D341Med (cell line): Measurements from ENCODE around the gene MALRD1.

Experiments used
- DNase-seq: peaks from one replicate; pipeline ENCODE4 v3.0.0; 2012; ENCODE audit warnings: low spot score

MALRD1 gene

DNA sequence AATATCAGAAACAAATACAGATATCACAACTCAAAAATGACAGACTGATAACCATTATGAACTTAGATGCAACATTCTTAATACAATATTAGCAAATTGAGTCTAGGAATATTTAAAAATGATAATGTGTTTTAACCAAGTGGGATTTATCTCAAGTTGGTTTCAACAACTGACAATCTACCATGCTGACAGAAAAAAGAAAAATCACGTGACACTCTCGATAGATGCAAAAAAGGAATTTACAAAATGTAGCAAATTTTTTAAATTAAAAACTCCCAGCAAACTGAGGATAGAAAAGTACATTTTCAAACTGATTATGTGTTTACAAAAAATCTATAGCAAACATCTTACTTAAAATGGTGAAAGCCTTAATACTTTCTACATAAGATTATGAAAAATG is 177.4 kb downstream of the MALRD1 start:
- no peak for DNase-seq

DNA sequence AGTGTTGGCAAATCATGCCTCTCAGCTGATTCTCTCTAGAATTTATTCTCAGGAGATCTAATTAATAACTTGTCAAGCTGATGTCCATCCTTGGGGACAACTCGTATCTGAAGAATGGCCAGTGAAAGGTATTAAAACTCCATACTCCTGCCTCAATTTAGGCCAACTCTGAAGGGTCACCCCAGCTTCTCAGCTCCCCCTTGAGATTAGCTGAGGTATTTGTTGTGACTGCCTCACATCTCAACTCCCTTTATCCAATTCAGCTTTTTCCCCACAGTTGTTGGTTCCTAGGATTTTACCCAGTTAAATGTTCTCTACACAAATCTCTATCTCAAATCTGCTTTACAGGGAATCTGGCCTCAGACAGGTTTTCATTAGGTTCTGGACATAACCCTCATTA is 182.4 kb downstream of the MALRD1 start:
- no peak for DNase-seq

DNA sequence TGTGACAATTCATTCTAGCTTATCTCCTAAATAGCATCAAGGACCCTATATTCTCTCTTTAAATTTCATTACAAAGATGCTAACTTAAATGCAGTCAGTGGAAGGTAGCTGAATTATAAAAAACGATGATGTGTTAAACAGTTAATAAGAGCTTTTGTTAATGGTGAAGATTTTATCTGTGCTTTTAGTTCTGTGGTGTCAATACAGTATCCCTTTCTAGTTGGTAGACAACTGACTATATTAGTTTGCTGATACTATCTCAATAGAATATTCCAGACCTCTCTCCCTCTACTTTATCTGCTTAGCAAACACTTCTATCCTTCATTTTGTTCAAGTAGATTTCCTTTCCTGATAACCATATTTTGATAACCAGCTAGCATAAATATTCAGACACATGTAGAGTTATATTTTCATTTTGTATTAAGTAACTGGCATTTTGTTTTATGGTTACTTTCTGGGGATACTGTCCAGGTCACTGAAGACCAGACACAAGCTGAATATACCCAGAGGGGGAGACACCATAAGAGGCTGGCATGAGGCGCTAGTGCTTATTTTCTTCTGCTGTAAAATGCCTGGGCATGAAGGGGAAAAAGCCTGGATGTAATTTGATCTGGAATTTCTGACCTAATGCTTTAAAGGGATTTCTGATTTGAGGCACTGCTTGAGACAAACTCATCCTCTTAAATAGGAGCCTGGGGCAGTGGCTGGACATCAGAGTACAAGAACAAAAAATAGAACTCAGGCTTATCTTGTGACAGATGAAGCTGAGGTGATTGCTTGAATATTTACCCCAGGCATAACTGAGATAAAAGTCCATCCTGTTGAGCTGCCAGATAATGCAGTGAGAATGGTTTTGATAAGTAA is 197.5 kb downstream of the MALRD1 start:
- DNase-seq: no peak

DNA sequence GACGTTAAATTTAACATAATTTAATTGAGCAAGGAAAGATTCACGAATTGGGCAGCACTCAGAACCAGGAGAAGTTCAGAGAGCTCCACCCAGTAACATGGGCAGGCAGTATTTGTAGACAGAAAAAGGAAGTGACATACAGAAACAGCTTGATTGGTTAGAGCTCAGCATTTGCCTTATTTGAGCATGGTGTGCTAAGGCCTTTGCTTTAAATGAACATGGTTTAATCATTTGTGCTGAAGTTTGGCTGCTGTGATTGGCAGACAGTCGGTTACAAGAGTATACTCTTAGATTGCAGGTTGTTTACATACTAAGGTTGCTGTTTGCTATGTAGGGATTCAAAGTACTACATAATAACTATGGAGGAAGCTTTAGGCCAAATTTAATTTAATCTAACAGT is 199.2 kb downstream of the MALRD1 start:
- DNase-seq: no peak

DNA sequence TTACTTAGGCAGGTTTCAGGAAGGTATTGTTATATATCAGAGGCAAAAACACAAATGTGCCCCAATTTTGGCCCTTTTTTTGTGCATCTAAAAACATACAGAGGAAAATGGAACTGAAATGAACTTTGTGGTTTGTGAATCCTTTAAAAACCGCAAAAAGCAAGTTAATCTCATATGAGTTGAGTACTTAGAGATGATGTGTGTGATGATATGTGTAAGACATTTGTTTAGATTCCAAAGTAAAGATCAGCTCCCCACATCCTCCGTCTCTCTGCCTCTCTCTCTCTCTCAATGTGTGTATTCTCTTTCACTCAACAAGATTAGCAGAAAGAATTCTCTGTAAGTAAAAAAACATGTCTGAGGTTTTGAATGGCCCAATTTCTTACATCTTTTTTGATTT is 201.9 kb downstream of the MALRD1 start:
- no peak for DNase-seq

DNA sequence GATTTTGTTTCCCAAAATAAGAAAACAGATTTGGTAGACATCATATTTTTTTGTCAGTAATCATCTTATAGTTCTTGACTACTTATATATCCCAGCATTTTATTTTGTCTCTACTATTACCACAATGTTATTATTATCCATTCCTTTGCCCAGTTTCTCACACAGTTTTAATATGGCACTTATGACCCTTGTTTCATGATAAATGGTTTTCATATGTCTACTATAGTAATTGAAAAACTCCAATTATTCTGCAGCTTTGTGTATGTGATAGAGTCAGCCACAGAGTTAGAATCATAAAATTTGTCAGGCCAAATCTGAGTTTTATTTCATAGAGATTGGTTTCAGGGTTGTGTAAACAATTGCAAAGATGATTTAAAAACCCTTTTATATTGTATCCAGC is 203.9 kb downstream of the MALRD1 start:
- DNase-seq: no peak

DNA sequence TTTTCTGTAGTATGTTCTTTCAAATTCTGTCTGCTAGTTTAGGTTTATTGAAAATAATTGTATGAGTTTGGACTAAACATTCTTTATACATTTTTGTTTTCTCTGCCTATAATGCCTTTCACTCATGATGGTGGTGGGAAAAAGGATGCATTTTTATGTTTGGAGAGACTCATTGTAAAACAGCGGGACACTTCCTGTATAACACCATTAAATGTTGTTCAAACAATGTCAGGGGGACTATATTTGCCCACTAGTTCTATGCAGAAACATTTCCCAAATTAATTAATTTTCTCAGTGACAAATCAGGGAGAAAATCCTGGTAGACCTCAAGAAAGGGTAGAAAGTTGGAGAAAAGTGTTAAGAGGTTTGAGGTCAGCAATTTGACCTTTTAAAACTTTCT is 207.7 kb downstream of the MALRD1 start:
- no peak for DNase-seq

DNA sequence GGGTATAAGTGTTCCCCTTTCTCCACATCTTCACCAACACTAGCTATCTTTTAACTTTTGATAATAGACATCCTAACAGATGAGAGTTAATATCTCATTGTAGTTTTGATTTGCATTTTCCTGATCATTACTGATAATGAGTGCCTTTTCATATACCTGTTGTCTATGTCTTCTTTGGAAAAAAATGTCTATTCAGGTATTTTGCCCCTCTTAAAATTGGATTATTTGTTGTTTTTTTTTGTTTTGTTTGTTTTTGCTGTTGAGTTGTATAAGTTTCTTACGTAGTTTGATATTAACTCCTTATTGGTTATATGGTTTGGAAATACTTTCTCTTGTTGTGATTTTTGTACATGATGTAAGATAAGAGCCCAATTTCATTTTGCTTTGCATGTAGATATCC is 214.7 kb downstream of the MALRD1 start:
- DNase-seq: no peak

DNA sequence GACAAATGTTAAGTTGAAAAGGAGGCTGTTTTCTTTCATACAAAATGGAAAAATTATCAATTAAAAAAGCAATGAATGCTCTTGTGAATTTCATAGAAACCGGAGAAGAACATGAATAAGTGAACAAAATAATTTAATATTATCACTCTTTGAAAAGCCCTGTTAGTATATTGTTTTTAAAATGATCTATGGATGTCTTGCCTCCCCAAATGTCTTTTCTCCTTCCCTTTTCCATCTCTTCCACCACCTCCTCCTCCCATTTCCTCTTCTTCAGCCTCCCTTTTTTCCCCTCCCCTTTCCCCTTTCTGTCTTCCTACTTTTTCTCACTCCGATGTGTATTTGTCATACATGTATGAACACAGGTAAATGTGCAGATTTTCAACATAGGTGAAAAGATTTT is 234.7 kb downstream of the MALRD1 start:
- no peak for DNase-seq

DNA sequence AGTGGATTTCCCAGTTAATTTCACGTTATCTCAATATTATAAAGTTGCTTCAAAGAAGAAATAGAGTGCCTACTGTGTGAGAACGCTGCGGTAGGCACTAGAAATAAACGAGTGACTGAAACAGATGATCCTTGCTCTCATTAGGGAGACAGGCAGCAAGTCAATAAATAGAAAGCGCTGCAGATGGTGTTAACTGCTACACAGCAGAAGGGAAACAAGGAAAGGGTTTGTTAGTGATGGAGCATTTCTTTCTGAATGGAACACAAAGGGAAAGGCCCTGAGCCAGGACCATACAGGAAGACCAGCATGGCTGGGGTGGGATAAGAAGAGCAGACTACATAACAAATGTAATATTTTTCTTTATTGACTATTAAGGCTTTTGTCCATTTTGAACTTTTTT is 235.2 kb downstream of the MALRD1 start:
- DNase-seq: no peak

DNA sequence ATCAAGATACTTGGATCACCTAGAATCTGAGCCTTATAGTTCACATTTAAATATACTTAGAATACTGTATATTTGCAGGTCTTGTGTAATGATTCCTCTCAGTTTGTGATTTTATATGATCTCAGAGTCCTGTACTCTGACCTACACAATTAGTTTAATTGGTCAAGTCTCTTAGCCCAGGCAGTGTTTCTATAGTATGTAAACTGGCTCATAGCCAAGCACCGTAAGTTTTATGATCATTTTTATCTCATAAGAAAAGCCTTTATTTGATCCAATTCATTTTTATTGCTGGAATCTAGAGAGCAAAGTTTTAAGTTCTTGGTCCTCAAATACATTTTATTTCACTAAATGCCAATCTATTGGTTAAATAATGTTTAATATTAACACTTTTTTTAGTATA is 242.2 kb downstream of the MALRD1 start:
- no peak for DNase-seq

DNA sequence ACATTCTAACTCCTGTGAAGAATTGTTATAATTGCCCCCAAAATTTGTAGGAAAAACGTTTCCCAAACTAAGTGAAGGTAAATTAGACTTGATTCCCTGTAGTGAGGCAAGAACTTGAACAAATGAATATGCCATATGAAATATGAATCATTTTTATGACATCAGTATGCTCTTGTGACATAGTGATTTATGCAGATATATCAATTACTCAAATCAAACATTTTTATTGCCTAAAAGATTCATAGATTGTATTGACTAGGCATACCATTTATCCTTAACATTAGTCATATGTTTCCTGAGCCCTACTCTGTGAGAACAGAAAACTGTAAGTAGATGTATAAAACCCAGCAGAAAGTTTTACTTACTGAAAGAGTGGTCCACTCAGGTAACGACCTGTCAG is 245.6 kb downstream of the MALRD1 start:
- no peak for DNase-seq

DNA sequence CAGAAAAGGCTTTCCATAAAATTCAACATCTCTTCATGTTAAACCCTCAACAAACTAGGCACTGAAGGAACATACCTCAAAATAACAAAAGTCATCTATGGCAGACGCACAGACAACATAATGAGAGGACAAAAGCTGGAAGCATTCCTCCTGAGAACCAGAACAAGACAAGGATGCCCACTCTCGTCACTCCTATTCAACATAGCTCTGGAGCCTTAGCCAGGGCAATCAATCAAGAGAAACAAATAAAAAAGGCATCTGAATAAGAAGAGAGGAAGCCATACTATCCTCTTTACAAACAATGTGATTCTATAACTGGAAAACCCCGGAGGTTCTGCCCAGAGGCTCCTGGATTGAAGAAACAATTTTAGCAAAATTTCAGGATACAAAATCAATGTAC is 251.0 kb downstream of the MALRD1 start:
- DNase-seq: no peak

DNA sequence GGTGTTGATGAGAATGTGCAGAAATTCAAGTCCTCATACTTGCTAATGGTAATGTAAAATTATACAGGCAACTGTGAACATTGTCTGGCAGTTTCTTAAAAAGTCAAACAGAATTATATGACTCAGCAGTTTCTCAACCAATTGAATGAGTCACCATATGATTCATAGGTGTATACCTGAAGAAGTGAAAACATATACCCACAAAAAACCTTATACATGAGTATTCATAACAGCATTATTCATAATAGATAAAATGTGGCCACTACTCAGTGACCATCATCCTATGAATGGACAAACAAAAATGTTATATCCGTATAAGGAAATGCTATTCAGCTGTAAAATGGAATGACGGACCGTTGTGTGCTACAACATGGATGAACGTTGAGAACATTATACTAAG is 253.5 kb downstream of the MALRD1 start:
- no peak for DNase-seq

DNA sequence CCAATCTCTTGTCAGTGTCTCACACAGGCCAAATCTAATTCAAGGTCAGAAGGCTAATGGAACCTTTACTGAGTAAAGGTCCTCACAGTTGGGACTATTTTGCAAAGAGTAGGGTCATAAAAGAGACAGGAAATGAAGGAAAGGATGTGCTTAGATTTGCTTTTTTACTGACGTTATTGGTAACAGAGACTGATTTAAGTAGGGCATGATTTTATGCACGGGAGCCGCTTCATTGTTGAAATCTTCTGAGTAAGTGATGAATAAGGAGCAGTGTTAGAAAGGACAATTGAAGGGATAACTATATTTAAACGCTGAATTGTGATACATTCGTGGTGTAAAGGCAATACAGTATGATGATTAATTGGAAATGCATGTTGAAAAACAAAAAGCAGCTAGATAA is 261.5 kb downstream of the MALRD1 start:
- no peak for DNase-seq

DNA sequence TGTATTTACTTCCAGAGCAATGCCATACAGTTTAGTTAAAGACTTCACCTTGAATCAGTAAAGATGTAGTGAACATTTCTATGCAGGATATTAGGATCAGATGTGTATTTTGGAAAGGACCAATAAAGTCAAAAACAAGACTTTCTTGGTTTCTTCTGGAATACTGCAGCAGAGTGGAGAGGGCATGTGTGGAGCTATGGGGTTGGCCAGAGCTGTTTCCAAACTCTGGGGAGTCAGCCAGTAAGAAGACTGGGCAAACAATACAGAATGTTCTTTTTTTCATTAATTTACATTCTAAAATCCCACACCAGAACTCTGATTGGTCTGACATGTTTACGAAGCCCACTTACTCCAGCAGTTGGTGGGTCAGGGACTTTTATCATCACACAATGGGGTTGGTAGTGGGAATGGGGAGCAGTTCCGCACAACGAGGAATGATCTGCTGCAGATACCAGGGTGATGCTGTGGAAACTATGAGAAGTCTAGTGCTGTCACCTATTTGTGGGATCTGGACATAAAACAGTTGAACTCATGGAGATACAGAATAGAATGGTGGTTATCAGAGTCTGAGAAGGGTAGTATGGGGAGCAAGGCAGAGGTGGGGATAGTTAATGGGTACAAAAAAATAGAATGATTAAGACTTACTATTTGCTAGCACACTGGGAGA is 267.7 kb downstream of the MALRD1 start:
- no peak for DNase-seq

DNA sequence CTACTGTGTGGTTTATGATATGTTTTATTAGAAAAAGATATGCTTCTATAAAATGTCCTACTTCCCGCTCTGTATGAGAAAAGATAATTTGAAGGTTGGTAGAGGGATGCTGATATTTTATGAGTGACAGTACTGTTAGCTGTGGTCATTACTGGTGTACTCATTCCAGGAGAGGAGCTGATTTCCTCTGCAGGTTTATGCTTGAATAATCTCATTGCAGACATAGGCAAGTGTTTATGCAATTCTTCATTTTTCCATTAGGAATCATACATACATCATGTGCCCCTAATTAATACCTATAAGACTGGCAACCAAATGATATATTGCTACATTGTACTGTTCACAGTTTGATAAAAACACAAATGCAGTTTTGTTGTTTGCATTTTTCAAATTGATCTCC is 269.4 kb downstream of the MALRD1 start:
- DNase-seq: no peak

DNA sequence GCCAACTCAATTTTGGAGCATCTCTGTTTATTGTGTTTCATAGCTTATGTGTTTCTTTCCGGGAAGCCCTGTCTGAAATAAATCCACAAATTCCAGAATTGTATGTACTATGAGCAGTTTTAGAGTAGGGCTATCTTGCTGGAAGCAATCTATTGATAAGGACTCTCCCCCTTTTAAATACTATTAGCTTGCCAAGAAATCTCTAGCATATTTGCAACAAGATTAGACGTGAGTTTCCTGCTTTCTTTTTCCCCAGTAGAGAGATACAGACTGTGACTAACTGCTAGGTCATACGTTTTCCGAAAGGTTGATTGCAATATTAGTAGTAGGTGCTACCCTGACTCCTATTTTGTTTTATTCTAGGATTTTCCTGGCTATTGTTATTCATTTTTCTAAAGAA is 277.0 kb downstream of the MALRD1 start:
- DNase-seq: no peak

DNA sequence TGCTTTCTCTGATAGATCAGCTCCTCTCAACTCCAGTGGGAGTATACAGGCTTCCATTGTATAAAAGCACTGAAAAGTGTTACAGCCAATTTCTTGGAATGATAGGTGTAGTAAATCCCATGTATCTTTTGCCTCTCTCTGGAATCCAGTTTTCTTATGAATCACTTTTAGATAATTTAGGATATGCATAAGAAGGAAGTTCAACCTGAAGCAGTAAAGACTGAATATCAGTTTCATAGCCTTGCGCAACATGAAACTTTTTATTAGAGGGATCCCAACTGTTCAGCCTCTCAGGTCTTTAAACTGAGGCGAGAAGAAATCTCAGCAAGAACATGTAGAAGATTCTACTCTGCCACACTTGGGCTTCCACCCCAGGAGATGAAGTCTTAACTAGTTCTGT is 280.0 kb downstream of the MALRD1 start:
- DNase-seq: no peak

DNA sequence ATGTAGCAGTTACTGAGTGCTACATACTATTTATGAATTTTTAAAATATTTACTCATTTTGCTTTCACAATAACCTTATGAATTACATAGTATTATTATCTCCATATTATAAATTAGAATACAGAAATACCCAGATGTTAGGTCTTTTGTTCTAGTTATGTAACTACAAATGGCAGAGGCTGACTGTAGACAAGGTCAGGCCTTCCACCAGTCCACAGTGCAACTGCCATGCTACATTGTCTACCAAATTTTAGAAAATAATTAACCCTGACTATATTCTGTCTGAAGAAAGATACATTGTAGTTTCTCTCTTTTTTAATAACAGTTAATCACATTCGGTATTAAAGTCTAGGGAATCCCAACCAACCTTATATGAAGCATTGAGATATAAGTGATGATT is 280.9 kb downstream of the MALRD1 start:
- no peak for DNase-seq

DNA sequence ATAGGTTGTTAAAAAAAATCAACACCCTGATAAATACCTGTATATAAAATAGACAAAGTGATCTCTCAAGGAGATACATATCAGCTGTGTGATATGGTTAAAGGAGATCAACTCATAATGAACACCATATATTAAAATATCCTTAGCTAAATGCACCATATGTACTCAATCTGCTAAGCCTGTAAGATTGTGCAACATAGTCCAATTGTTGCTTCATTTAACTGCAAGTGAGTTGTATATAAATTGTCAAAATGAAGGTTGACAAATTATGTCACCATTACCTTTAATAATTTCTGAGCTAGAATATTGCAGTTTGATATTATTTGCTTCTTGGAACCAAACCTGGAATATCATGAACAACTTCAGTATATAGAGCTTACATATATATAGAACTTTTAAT is 283.7 kb downstream of the MALRD1 start:
- DNase-seq: no peak

DNA sequence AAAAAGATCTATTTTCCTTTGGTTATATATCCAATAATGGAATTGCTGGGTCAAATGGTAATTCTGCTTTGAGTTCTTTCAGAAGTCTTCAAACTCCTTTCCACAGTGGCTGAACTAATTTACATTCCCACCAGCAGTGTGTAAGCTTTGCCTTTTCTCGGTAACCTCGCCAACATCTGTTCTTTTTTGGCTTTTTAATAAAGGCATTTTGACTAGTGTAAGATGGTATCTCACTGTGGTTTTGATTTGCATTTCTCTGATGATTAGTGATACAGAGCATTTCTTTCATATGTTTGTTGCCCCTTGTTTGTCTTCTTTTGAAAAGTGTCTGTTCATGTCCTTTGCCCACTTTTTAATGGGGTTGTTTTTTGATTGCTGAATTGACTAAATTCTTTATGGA is 285.0 kb downstream of the MALRD1 start:
- DNase-seq: no peak

DNA sequence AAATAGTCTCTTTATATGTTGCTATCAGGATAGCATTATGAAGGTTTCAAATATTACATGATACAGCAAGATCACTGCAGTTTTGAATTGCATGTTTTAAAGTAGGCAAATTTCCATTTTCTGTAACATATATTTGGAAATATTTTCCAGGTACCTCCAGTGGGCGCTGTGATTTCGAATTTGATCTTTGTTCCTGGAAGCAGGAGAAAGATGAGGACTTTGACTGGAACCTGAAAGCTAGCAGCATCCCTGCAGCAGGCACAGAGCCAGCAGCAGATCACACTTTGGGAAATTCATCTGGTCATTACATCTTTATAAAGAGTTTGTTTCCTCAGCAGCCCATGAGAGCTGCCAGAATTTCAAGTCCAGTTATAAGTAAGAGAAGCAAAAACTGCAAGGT is 299.0 kb downstream of the MALRD1 start:
- peak; percentile 18 for DNase-seq

DNA sequence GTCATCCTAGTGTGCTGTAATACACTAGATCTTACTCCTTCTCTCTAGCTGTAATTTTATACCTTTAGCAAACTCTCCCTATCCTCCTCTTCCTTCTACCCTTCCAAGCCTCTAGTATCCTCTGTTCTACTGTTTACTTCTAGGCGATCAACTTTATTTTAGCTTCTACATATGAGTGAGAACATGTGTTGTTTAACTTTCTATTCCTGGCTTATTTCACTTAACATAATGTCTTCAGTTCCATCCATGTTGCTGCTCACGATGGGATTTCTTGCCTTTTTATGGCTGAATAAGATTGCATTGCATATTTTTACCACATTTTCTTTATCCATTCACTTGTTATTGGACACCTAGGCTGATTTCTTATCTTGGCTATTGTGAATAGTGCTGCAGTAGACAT is 318.6 kb downstream of the MALRD1 start:
- DNase-seq: no peak
